Endothelial cell of umbilical vein (primary cell): ENCODE results near the gene SUN3. TPM values are rescaled to one million over a fixed set of nuclear protein-coding genes. Genes with fewer than 3 reads are reported as not detected.

Experiments used
- BruUV-seq: library from RNA; stranded (reverse); fragments of 400-500 nt; replicated peaks from 2 replicates; lab custom pipeline; 2021; lab: Mats Ljungman, UMichigan
- CTCF ChIA-PET: fragments of 300-600, 350-600 bp; sonication (Branson Sonifier 250); formaldehyde crosslinking; loops from one replicate; lab custom pipeline; 2021; ENCODE audit warnings: antibody characterized with exemption, inconsistent platforms; lab: Charles Lee
- POLR2A ChIA-PET: fragments of 300-600, 350-600 bp; sonication (Branson Sonifier 250); formaldehyde crosslinking; loops from one replicate; lab custom pipeline; 2021; ENCODE audit warnings: antibody characterized with exemption, inconsistent platforms; lab: Charles Lee
- DNase-seq: peaks from one replicate; pipeline ENCODE4 v3.0.0-alpha.2; 2011; ENCODE audit warnings: low read depth, low spot score
- FAIRE-seq: peaks from 2 replicates; lab custom pipeline; 2011; peaks lifted over from hg19 to GRCh38; lab: Jason Lieb, UNC
- H2AFZ ChIP-seq: 2 replicates; pipeline ENCODE4 v1.6.0; 2012; ENCODE audit warnings: low read depth, low read length, control low read depth, inconsistent platforms
- H3K27ac ChIP-seq: 2 replicates; pipeline ENCODE4 v1.5.1; 2011; ENCODE audit warnings: low read depth, mild to moderate bottlenecking, control low read depth, low read length, moderate library complexity; ENCODE audit not compliant: insufficient read depth
- H3K27me3 ChIP-seq, 2 experiments: 2 replicates each; pipeline versions ENCODE4 v1.6.0 to v1.6.1; 2011; ENCODE audit warnings: low read length in 2 of 2, mixed read lengths in 1 of 2; ENCODE audit not compliant: control insufficient read depth in 2 of 2, insufficient read depth in 2 of 2
- H3K36me3 ChIP-seq, 2 experiments: 2 replicates in 1 of 2; 3 replicates in 1 of 2; pipeline ENCODE4 v1.5.1; 2011; ENCODE audit warnings: low read length in 2 of 2, mild to moderate bottlenecking in 1 of 2, moderate library complexity in 1 of 2; ENCODE audit not compliant: control insufficient read depth in 2 of 2, insufficient read depth in 2 of 2; ENCODE audit errors: extremely low read depth in 1 of 2
- H3K4me1 ChIP-seq: 3 replicates; pipeline ENCODE4 v1.5.1; 2011; ENCODE audit warnings: mild to moderate bottlenecking, low read length; ENCODE audit not compliant: control insufficient read depth, insufficient read depth; ENCODE audit errors: extremely low read depth
- H3K4me2 ChIP-seq: 2 replicates; pipeline ENCODE4 v1.6.1; 2011; ENCODE audit warnings: low read length, control low read depth, mixed read lengths; ENCODE audit not compliant: insufficient read depth
- H3K4me3 ChIP-seq, 3 experiments: fragments of 200-600 bp in 1 of 3; sonication (generic), shearing (Covaris generic) in 1 of 3; replicated peaks in 1 of 3; 2 replicates each; pipeline ENCODE4 v1.5.1; 2011 to 2016; ENCODE audit warnings: control low read depth in 3 of 3, low read length in 3 of 3, mild to moderate bottlenecking in 2 of 3, inconsistent platforms in 1 of 3, low read depth in 1 of 3, moderate library complexity in 1 of 3; ENCODE audit not compliant: insufficient read depth in 1 of 3
- H3K79me2 ChIP-seq: 2 replicates; pipeline ENCODE4 v1.6.0; 2012; ENCODE audit warnings: low read length, inconsistent platforms; ENCODE audit not compliant: control insufficient read depth, insufficient read depth
- H3K9ac ChIP-seq: replicated peaks from 2 replicates; pipeline ENCODE3; 2011; ENCODE audit warnings: low read length, control low read depth; ENCODE audit not compliant: insufficient read depth; ENCODE audit errors: extremely low read depth
- H3K9me1 ChIP-seq: replicated peaks from 3 replicates; pipeline ENCODE4 v1.6.0; 2011; ENCODE audit warnings: mild to moderate bottlenecking, low read length; ENCODE audit not compliant: control insufficient read depth, insufficient read depth; ENCODE audit errors: extremely low read depth
- H3K9me3 ChIP-seq: replicated peaks from 2 replicates; pipeline ENCODE4 v1.5.1; 2012; ENCODE audit warnings: low read length, inconsistent platforms; ENCODE audit not compliant: control insufficient read depth, insufficient read depth
- H4K20me1 ChIP-seq: replicated peaks from 2 replicates; pipeline ENCODE3; 2011; ENCODE audit warnings: mild to moderate bottlenecking, low read length; ENCODE audit not compliant: control insufficient read depth, insufficient read depth; ENCODE audit errors: extremely low read depth
- EZH2 ChIP-seq: IDR thresholded peaks from 2 replicates; pipeline ENCODE4 v1.6.1; 2012; ENCODE audit warnings: borderline replicate concordance, low read depth, mild to moderate bottlenecking, moderate library complexity, low read length, inconsistent platforms; ENCODE audit not compliant: severe bottlenecking
- GATA2 ChIP-seq: IDR thresholded peaks from 2 replicates; pipeline ENCODE4 v1.7.0; 2011; ENCODE audit warnings: low read depth, mild to moderate bottlenecking, moderate library complexity, mixed read lengths, low read length; ENCODE audit not compliant: insufficient read length, insufficient read depth
- MAX ChIP-seq: IDR thresholded peaks from 2 replicates; pipeline ENCODE4 v1.6.1; 2011; ENCODE audit not compliant: insufficient read depth, insufficient read length
- POLR2A ChIP-seq: IDR thresholded peaks from 2 replicates; pipeline ENCODE4 v1.6.1; 2012; ENCODE audit warnings: low read depth, mild to moderate bottlenecking, control low read depth, low read length
- POLR2AphosphoS5 ChIP-seq: IDR thresholded peaks from 2 replicates; pipeline ENCODE4 v1.6.1; 2012; ENCODE audit warnings: low read depth, mild to moderate bottlenecking, control low read depth, low read length, moderate library complexity; ENCODE audit not compliant: insufficient read depth
- dilution Hi-C: fragments of 300-500 bp; cut with MboI; formaldehyde crosslinking; loops from one replicate; pipeline ENCODE4 v1.15.0; 2019; ENCODE audit warnings: low sequenced_read_pairs; ENCODE audit not compliant: extremely low pct_ligation_motif_present
- intact Hi-C: fragments of 100-400 bp; cut with micrococcal nuclease; formaldehyde crosslinking; loops from one replicate; pipeline ENCODE4 v1.10.0; 2022
- polyA plus RNA-seq, 4 experiments: library from polyadenylated mRNA; depleted of rRNA in 3 of 4; stranded (reverse) in 3 of 4; unstranded in 1 of 4; fragments of >200 nt; gene quantifications; 2 replicates each; pipeline versions ENCODE4 v1.2.1 to v1.2.3, GENCODE V29; 2011 to 2012; ENCODE audit warnings: missing spikeins in 1 of 4
- total RNA-seq: library from RNA; stranded (reverse); gene quantifications from 2 replicates; pipeline ENCODE4 v1.2.3, GENCODE V29; 2021
- TF ChIP-seq, protein P1 (sequence below), 2 donors: IDR thresholded peaks; 1 replicate in 1 of 2; 2 replicates in 1 of 2; pipeline ENCODE4 v1.5.1; 2011; ENCODE audit warnings: low read length in 2 of 2, mild to moderate bottlenecking in 2 of 2, moderate library complexity in 2 of 2, control low read depth in 1 of 2, inconsistent platforms in 1 of 2, low read depth in 1 of 2; ENCODE audit not compliant: insufficient read depth in 1 of 2; ENCODE audit errors: extremely low read depth in 1 of 2

SUN3 gene
- total and polyA plus RNA-seq, 2 donors (not counting 3 experiments of a cell fraction or from before 2014, with no cell fraction given), result not detected

- Histone ChIP-seq H3K4me3 (peak overlapping the region; percentile 19 to 51 (median 43)), H3K9me1 (no peaks in the 10 kb centered on the region), H3K4me2 (peak overlapping the region; percentile 62), H2AFZ (peak overlapping the region; percentile 46), H3K27me3 (peaks cover 16 to 23% of the 10 kb centered on the region in 2 experiments), H3K4me1 (peaks cover 6% of the 10 kb centered on the region), H3K9ac (no peak overlapping the region), H3K27ac (no peak overlapping the region), H3K79me2 (no peaks in the 10 kb centered on the region), H3K9me3 (no peaks in the 10 kb centered on the region), H4K20me1 (no peaks in the 10 kb centered on the region), H3K36me3 (no peaks in the 10 kb centered on the region)
- FAIRE-seq (no peak), DNase-seq (peak; percentile 34)
- BruUV-seq, result no TSS peak
- ChIA-PET POLR2A (no interaction called here), CTCF (interaction anchor here (0.6 to 5.0 kb wide), 7 partner anchors 9 to 74 kb away, joined by 3 to 25 read pairs (median 3); no protein-coding TSS in a partner anchor)
- dilution Hi-C loops, result no loop called here
- TF ChIP-seq, protein P1, sequence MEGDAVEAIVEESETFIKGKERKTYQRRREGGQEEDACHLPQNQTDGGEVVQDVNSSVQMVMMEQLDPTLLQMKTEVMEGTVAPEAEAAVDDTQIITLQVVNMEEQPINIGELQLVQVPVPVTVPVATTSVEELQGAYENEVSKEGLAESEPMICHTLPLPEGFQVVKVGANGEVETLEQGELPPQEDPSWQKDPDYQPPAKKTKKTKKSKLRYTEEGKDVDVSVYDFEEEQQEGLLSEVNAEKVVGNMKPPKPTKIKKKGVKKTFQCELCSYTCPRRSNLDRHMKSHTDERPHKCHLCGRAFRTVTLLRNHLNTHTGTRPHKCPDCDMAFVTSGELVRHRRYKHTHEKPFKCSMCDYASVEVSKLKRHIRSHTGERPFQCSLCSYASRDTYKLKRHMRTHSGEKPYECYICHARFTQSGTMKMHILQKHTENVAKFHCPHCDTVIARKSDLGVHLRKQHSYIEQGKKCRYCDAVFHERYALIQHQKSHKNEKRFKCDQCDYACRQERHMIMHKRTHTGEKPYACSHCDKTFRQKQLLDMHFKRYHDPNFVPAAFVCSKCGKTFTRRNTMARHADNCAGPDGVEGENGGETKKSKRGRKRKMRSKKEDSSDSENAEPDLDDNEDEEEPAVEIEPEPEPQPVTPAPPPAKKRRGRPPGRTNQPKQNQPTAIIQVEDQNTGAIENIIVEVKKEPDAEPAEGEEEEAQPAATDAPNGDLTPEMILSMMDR (IDR thresholded peaks at IDR 0.05; ENCODE audit: extremely low read depth in 1 of 2, insufficient read depth in 1 of 2, low read depth in 1 of 2, low read length in 2 of 2), result no peak
- peak; percentile 58 for TF ChIP-seq EZH2
- intact Hi-C loops, result loop anchor here (1.0 to 5.0 kb wide), 4 partner anchors 45 to 89 kb away; partner anchors contain the start of gene PKD1L1
Measured at GRCh38 chr7:48035967-48036478, 7.1 kb upstream of the SUN3 start.

DNA sequence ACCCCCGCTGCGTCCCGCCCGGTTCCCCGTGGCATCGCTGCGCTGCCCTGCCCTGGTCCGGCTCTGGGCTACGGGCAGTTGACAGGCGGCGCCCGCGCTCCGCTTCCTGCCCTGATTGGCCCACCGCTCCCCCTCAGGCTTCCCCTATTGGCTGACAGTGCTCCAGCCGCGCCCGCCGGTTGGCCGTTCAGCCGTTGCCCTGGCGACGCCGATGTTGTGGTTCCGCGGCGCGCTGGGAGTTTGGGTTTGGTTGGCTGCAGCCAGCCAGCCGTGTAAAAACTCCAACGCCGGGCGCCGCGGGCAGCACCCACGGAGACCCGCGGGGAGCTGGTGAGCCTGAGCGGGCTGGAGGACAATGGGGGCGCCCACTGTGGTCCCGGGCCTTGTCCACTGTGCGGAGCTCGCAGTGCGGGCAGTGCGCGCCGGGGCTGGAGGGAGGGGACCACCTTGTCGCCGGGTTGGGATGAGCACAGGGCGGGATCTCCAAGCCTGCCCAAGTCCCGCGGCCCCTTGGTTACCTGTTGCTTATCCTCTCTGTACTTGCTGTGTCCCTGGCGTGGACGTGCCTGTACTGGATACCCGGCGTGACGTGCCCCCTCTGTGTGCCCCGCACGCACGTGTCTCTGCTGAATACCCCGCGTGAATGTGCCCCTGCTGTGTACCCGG is 6.5 kb upstream of the SUN3 start, which contains the start of gene C7orf57:
TSS of gene C7orf57 (plus strand) at position 243 of the 666 bp plus-strand sequence. CDS start 766 bp downstream, outside the sequence.
- Histone ChIP-seq H3K36me3 (no peaks in the 10 kb centered on the region), H3K9me1 (no peaks in the 10 kb centered on the region), H3K79me2 (no peaks in the 10 kb centered on the region), H3K4me1 (peaks cover 6% of the 10 kb centered on the region), H3K9me3 (no peaks in the 10 kb centered on the region), H4K20me1 (no peaks in the 10 kb centered on the region), H3K4me2 (peak within 1 kb of the TSS; percentile 62), H3K9ac (peak within 1 kb of the TSS; percentile 32), H3K27me3 (peaks cover 16 to 26% of the 10 kb centered on the region in 2 experiments), H2AFZ (peak within 1 kb of the TSS; percentile 46), H3K27ac (no peak within 1 kb of the TSS), H3K4me3 (peak within 1 kb of the TSS; percentile 19 to 51 (median 43))
- CTCF ChIA-PET, result interaction anchor here (1.2 to 5.0 kb wide), 6 partner anchors 9 to 75 kb away, joined by 3 to 25 read pairs (median 4); no protein-coding TSS in a partner anchor
- FAIRE-seq (peak; percentile 81), DNase-seq (peak; percentile 85)
- POLR2A ChIA-PET, result no interaction called here
- TF ChIP-seq POLR2AphosphoS5 (no peak), POLR2A (no peak), MAX (no peak), GATA2 (no peak)
- TF ChIP-seq, protein P1 (IDR thresholded peaks at IDR 0.05; ENCODE audit: extremely low read depth in 1 of 2, insufficient read depth in 1 of 2, low read depth in 1 of 2, low read length in 2 of 2), result peak in 1 of 2 donors; percentile 37
- no TSS peak for BruUV-seq
- dilution Hi-C loops (no loop called here), intact Hi-C loops (loop anchor here (1.0 to 5.0 kb wide), 4 partner anchors 44 to 88 kb away; partner anchors contain the start of gene PKD1L1)
